SU-DHL-6 (cell line): Measurements from ENCODE around the gene CERS6.

Experiments used
- H2AFZ ChIP-seq: fragments of 200-600 bp; sonication (generic); 2 replicates; pipeline ENCODE4 v1.6.1; 2014; ENCODE audit warnings: low read depth, mild to moderate bottlenecking, moderate library complexity, mixed read lengths, antibody characterized with exemption, low read length; ENCODE audit not compliant: severe bottlenecking
- H3F3A ChIP-seq: fragments of 200-600 bp; shearing (Covaris generic); 2 replicates; pipeline ENCODE4 v1.6.0; 2016; ENCODE audit warnings: antibody characterized with exemption, mild to moderate bottlenecking; ENCODE audit not compliant: insufficient read depth
- H3K27ac ChIP-seq: fragments of 200-600 bp; sonication (generic); 2 replicates; pipeline ENCODE4 v1.5.1; 2016; ENCODE audit warnings: low read depth, mild to moderate bottlenecking, low read length, moderate library complexity, mixed read lengths
- H3K27me3 ChIP-seq: fragments of 200-600 bp; sonication (generic), shearing (Covaris generic); 2 replicates; pipeline ENCODE4 v1.6.0; 2014; ENCODE audit warnings: mild to moderate bottlenecking, low read length
- H3K36me3 ChIP-seq: fragments of 200-600 bp; sonication (generic); 2 replicates; pipeline ENCODE4 v1.6.1; 2014; ENCODE audit warnings: mild to moderate bottlenecking, low read length, mixed read lengths
- H3K4me2 ChIP-seq: fragments of 300-600, 200-600 bp; shearing (Covaris generic), sonication (generic); 2 replicates; pipeline ENCODE4 v1.6.0; 2014; ENCODE audit warnings: low read length, low read depth, mild to moderate bottlenecking; ENCODE audit not compliant: poor library complexity, severe bottlenecking
- H3K4me3 ChIP-seq: fragments of 200-600 bp; sonication (generic); 2 replicates; pipeline ENCODE4 v1.5.1; 2014; ENCODE audit warnings: antibody characterized with exemption, low read length, mild to moderate bottlenecking, mixed read lengths; ENCODE audit not compliant: insufficient read depth, poor library complexity, severe bottlenecking
- H3K79me2 ChIP-seq: fragments of 200-600 bp; sonication (generic); 2 replicates; pipeline ENCODE4 v1.6.1; 2014; ENCODE audit warnings: mild to moderate bottlenecking, low read length, moderate library complexity; ENCODE audit not compliant: insufficient read depth
- H3K9ac ChIP-seq: fragments of 200-600 bp; sonication (generic); 2 replicates; pipeline ENCODE4 v1.7.0; 2014; ENCODE audit warnings: mild to moderate bottlenecking, low read length
- H3K9me2 ChIP-seq: fragments of 200-600 bp; sonication (generic); replicated peaks from 2 replicates; pipeline ENCODE4 v1.6.1; 2014; ENCODE audit warnings: low read length; ENCODE audit not compliant: insufficient read depth
- H3K9me3 ChIP-seq: fragments of 200-600 bp; sonication (generic); 2 replicates; pipeline ENCODE4 v1.6.1; 2014; ENCODE audit warnings: low read length, mixed read lengths; ENCODE audit not compliant: insufficient read depth
- H4K20me1 ChIP-seq: fragments of 200-600 bp; sonication (generic); 2 replicates; pipeline ENCODE4 v1.6.1; 2014; ENCODE audit warnings: low read depth, mild to moderate bottlenecking, antibody characterized with exemption, low read length, moderate library complexity, mixed read lengths
- EZH2phosphoT487 ChIP-seq: fragments of 200-600 bp; sonication (generic), shearing (Covaris generic); conservative IDR thresholded peaks from 2 replicates; pipeline ENCODE4 v1.6.1; 2018; ENCODE audit warnings: mild to moderate bottlenecking, antibody characterized with exemption, low read length, moderate library complexity, mixed read lengths
- TF ChIP-seq, protein P1 (sequence below): fragments of 200-600 bp; sonication (generic); IDR thresholded peaks from one replicate; pipeline ENCODE4 v1.5.1; 2017; ENCODE audit warnings: antibody characterized with exemption, mild to moderate bottlenecking, low read length, moderate library complexity; ENCODE audit not compliant: insufficient read depth, poor library complexity, severe bottlenecking

The CERS6 gene

DNA sequence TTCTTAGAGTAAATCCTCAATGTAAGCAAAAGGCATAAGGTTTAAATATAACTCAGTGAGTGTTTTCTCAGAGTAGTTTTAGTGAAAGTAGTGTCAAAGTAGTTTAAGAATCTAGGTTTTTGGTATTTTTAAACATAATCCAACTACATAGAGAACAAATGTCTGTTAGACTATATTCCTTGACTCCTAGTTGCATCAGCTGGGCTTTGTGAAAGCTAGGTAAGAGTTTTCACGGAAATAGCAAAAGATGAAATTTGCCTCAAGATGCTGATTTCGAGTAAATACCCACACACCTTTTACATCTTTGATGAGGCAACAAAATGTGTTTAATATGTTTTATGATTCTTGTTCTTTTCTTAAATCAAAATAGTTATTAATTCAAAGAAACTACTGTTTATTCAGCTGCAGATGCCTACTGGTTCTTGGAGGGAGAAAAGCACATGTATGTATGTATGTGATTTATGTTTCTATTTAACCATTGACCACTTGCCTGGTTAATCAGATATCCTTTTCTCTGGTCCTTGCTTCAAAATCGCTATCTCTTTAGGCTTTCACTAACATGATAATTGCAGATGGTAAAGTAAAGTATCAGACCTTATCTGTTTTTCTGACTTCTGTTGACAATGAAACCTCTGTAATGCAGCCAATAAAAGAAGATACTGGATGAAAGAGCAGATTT lies 229.0 kb downstream of the CERS6 start:
- H3K9ac ChIP-seq: no peak overlapping the region
- H3K27ac ChIP-seq: no peak overlapping the region
- H4K20me1 ChIP-seq: no peaks in the 10 kb centered on the region
- no peak overlapping the region for H2AFZ ChIP-seq
- H3K4me3 ChIP-seq: no peak overlapping the region
- no peak for TF ChIP-seq EZH2phosphoT487
- TF ChIP-seq, protein P1, sequence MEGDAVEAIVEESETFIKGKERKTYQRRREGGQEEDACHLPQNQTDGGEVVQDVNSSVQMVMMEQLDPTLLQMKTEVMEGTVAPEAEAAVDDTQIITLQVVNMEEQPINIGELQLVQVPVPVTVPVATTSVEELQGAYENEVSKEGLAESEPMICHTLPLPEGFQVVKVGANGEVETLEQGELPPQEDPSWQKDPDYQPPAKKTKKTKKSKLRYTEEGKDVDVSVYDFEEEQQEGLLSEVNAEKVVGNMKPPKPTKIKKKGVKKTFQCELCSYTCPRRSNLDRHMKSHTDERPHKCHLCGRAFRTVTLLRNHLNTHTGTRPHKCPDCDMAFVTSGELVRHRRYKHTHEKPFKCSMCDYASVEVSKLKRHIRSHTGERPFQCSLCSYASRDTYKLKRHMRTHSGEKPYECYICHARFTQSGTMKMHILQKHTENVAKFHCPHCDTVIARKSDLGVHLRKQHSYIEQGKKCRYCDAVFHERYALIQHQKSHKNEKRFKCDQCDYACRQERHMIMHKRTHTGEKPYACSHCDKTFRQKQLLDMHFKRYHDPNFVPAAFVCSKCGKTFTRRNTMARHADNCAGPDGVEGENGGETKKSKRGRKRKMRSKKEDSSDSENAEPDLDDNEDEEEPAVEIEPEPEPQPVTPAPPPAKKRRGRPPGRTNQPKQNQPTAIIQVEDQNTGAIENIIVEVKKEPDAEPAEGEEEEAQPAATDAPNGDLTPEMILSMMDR: no peak
- H3K9me2 ChIP-seq: no peaks in the 10 kb centered on the region
- H3K79me2 ChIP-seq: no peaks in the 10 kb centered on the region
- no peak overlapping the region for H3K4me2 ChIP-seq
- no peaks in the 10 kb centered on the region for H3K9me3 ChIP-seq
- H3F3A ChIP-seq: no peaks in the 10 kb centered on the region
- no peaks in the 10 kb centered on the region for H3K27me3 ChIP-seq
- no peaks in the 10 kb centered on the region for H3K36me3 ChIP-seq

DNA sequence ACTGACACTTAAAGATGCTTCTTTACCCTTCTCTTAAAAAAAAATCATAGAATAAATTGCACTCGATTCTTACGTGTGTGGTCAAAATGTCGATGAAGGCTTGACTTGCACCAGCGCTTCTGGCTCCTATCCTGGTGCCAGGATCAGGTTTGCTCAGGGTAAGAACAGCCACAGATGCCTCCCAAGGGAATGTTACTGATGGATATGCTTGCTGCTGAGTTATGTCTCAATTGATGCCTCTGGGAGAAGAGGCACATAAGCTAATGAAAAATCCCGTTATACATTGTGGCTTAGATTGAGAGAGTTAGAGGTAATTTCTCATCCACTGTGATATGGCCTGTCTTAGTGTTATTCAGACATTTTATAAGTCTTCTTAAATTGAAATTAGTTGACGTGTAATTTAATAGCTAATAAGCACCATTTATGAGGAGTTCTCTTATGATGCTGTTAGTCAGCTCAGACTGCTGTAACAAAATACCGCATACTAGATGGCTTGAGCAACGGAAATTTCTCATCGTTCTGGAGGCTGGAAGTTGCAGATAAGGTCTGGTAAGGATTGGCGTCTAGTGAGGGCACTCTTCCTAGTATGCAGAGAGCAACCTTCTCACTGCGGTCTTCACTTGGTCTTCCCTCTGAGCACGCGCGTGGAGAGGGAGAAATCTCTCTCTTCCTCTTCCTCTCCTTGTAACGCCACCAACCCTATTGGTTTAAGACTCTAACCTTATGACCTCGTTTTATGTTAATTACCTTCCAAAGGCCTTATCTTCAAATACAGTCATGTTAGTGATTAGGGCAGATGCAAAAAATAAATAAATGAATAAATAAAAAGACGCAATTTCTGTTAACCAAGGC lies 229.8 kb downstream of the CERS6 start:
- Histone ChIP-seq H3K27ac (no peak overlapping the region), H3K9ac (no peak overlapping the region), H2AFZ (no peak overlapping the region), H3K4me3 (no peak overlapping the region), H3K36me3 (no peaks in the 10 kb centered on the region), H3K27me3 (no peaks in the 10 kb centered on the region), H3K9me3 (no peaks in the 10 kb centered on the region), H4K20me1 (no peaks in the 10 kb centered on the region), H3K4me2 (no peak overlapping the region), H3F3A (no peaks in the 10 kb centered on the region), H3K9me2 (no peaks in the 10 kb centered on the region), H3K79me2 (no peaks in the 10 kb centered on the region)
- no peak for TF ChIP-seq EZH2phosphoT487
- TF ChIP-seq, protein P1: no peak

DNA sequence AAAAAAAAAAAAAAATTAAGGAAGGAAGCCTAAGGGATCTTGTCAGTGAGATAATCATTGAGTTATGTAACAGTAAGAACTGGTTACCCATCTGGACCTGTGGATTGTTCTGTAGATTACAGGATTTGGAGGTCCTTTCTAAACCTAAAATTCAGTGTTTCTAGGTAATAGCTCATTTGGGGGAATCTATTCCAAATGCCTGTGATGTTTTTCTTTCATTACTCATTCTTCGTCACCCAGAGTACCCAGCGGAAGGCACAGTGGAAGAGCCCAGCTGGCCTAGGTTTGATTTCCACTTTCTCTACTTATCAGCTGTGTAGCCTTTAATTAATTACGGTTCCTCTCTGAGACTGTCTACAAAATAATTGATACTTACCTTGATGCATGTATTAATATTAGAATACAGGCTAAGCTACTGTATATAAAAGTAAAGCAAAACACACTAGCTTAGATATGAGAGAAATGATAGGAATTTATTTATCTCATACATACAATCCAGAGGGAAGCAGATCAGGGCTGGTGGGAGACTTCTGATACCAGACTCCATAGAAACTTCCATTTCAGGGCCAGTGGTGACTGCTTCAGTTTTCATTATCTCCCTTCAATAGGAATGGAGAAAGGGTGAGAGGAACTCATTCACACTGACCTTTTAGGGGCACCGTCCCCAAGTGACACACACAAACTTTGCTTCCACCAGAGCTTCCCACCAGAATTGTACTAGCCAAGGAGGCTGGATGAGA lies 230.6 kb downstream of the CERS6 start:
- no peak overlapping the region for H3K4me2 ChIP-seq
- no peak overlapping the region for H3K27ac ChIP-seq
- no peaks in the 10 kb centered on the region for H4K20me1 ChIP-seq
- no peaks in the 10 kb centered on the region for H3K9me3 ChIP-seq
- H3K27me3 ChIP-seq: no peaks in the 10 kb centered on the region
- H3F3A ChIP-seq: no peaks in the 10 kb centered on the region
- H3K4me3 ChIP-seq: no peak overlapping the region
- no peaks in the 10 kb centered on the region for H3K36me3 ChIP-seq
- no peaks in the 10 kb centered on the region for H3K79me2 ChIP-seq
- no peak overlapping the region for H3K9ac ChIP-seq
- TF ChIP-seq EZH2phosphoT487: no peak
- TF ChIP-seq, protein P1: no peak
- H2AFZ ChIP-seq: no peak overlapping the region
- H3K9me2 ChIP-seq: no peaks in the 10 kb centered on the region
